Pancreas (tissue), 10 donors: ENCODE results near the gene SCD. TPM values are rescaled to one million over a fixed set of nuclear protein-coding genes. Genes with fewer than 3 reads are reported as not detected.
A peak's percentile ranks its signal among the peaks of the same experiment; 100 is the strongest.

Experiments used
- ATAC-seq, 4 donors: fragments of 200-7000 bp; cut with Tn5 transposase; one replicate each; pipeline versions ENCODE4 v1.8.0 to v1.9.1; 2020; ENCODE audit warnings: mild to moderate bottlenecking in 4 of 4, moderate library complexity in 4 of 4
- DNase-seq, 6 donors: peaks; one replicate each; pipeline ENCODE4 v3.0.0-alpha.2; 2020
- FAIRE-seq: peaks from 2 replicates; lab custom pipeline; 2012; peaks lifted over from hg19 to GRCh38; lab: Jason Lieb, UNC
- H3K27ac ChIP-seq, 4 donors: fragments of 200-600 bp; sonication (generic); 1 replicate in 3 of 4; 2 replicates in 1 of 4; pipeline versions ENCODE4 v1.5.0 to v1.8.0; 2020
- H3K27me3 ChIP-seq, 4 donors: fragments of 200-600 bp; one replicate each; pipeline ENCODE4 v1.8.0; 2021
- H3K36me3 ChIP-seq, 3 donors: fragments of 200-600 bp; sonication (generic) in 1 of 3; one replicate each; pipeline versions ENCODE4 v1.5.0 to v1.8.0; 2020 to 2021
- H3K4me1 ChIP-seq, 3 donors: fragments of 200-600 bp; one replicate each; pipeline ENCODE4 v1.8.0; 2021
- H3K4me3 ChIP-seq, 4 donors: fragments of 200-600 bp; sonication (generic) in 2 of 4; one replicate each; pipeline versions ENCODE4 v1.5.0 to v1.8.0; 2020 to 2021
- H3K9me3 ChIP-seq, 4 donors: fragments of 200-600 bp; one replicate each; pipeline ENCODE4 v1.8.0; 2021
- CTCF ChIP-seq, 4 donors: fragments of 200-600 bp; sonication (generic) in 3 of 4; IDR thresholded peaks; one replicate each; pipeline versions ENCODE4 v1.5.0 to v1.8.0; 2021; ENCODE audit warnings: antibody characterized with exemption in 4 of 4
- WGBS, 2 donors: extraction: QIAGEN DNeasy Blood & Tissue Kit; methylation state at CpG; one replicate each; pipeline ENCODE4 v1.1.7; 2013; 5-methylcytosine and 5-hydroxymethylcytosine counted together
- intact Hi-C, 3 donors: fragments of 100-400 bp; cut with DNase I; formaldehyde crosslinking; loops; one replicate each; pipeline versions ENCODE4 v1.11.1 to v1.14.2; 2022
- polyA plus RNA-seq, 2 donors: library from polyadenylated mRNA; stranded (reverse); fragments of 200-250 nt; gene quantifications; one replicate each; pipeline ENCODE4 v1.2.3, GENCODE V29; 2013
- total RNA-seq, 6 donors: library from RNA; stranded (reverse); fragmentation: NEBNext Ultra II Directional in 4 of 6; extraction: Animal tissue kit (Norgen Biotek cat#: 25700) in 4 of 6; gene quantifications; one replicate each; pipeline versions ENCODE4 v1.2.1 to v1.2.4, GENCODE V29; 2021 to 2023
- donor health status: healthy with polysubstance abuse.
- donor health status: DM: no; HTN: no; CAD: no; lungs with moderate emphysema.
- donor health status: DM: no; HTN: no; CAD: no.
- donor health status: control.
- donor health status: control.
- donor health status: Bipolar disorder and iron deficiency.
- donor health status: DM: yes; HTN: yes; CAD: no.
- donor health status: DM: no; HTN: no; CAD: no.
- donor health status: DM: no; HTN: no; CAD: no.
- donor health status: DM: yes; HTN: yes; CAD: no.

The SCD gene
- total and polyA plus RNA-seq, 8 donors, result 1.9 to 87.6 (median 12.1) TPM

- FAIRE-seq (no peak), DNase-seq (peak; percentile 56 to 90 (median 82)), ATAC-seq (peak; percentile 79 to 93 (median 88))
- peak; percentile 66 to 86 (median 78) for TF ChIP-seq CTCF (IDR thresholded peaks at IDR 0.05)
- Histone ChIP-seq H3K9me3 (no peaks in the 10 kb centered on the region), H3K27me3 (peaks cover 0 to 6% (median 0%) of the 10 kb centered on the region in 4 donors), H3K36me3 (no peaks in the 10 kb centered on the region), H3K4me1 (no peaks in the 10 kb centered on the region), H3K27ac (no peak overlapping the region), H3K4me3 (no peak overlapping the region)
- 50 to 53% methylated on average over 4 of the region's 4 CpGs for WGBS, 2 donors
- intact Hi-C loops, result loop anchor here in 1 of 3 donors (2.0 to 5.0 kb wide), 2 partner anchors 94 to 179 kb away; partner anchors contain the start of gene SEC31B
Measured at GRCh38 chr10:100338434-100339036, 8.5 kb upstream of the SCD start.

DNA sequence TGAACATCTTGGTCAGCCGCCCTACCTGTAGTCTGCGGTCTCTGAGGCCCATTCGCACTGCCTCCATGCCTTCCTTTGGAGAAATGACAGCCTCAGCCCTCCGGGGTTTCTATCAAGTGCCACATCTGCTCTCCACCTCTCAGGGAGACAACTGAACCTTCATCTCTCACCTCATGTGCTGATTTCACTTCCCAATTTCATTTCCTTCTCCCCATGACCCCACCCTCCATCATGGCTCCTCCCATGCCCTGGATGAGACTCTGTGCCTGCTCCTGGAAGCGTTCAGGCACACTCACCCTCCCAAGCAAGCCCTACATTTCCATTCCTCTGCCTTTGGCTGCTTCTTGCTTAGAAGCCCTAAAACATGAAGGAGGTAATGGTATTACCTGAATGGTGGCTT, 7.8 kb upstream of the SCD start:
- ATAC-seq (no peak), DNase-seq (no peak), FAIRE-seq (no peak)
- WGBS, 2 donors, result 41 to 57% methylated on average over 5 of the region's 5 CpGs
- no peak overlapping the region for H3K27ac ChIP-seq
- H3K4me3 ChIP-seq, result no peak overlapping the region
- H3K36me3 ChIP-seq, result no peaks in the 10 kb centered on the region
- no peaks in the 10 kb centered on the region for H3K9me3 ChIP-seq
- intact Hi-C loops, result loop anchor here in 1 of 3 donors (2.0 to 5.0 kb wide), 2 partner anchors 94 to 178 kb away; partner anchors contain the start of gene SEC31B
- no peak for TF ChIP-seq CTCF (IDR thresholded peaks at IDR 0.05)
- H3K27me3 ChIP-seq, result peaks cover 0 to 6% (median 0%) of the 10 kb centered on the region in 4 donors
- H3K4me1 ChIP-seq, result no peaks in the 10 kb centered on the region

DNA sequence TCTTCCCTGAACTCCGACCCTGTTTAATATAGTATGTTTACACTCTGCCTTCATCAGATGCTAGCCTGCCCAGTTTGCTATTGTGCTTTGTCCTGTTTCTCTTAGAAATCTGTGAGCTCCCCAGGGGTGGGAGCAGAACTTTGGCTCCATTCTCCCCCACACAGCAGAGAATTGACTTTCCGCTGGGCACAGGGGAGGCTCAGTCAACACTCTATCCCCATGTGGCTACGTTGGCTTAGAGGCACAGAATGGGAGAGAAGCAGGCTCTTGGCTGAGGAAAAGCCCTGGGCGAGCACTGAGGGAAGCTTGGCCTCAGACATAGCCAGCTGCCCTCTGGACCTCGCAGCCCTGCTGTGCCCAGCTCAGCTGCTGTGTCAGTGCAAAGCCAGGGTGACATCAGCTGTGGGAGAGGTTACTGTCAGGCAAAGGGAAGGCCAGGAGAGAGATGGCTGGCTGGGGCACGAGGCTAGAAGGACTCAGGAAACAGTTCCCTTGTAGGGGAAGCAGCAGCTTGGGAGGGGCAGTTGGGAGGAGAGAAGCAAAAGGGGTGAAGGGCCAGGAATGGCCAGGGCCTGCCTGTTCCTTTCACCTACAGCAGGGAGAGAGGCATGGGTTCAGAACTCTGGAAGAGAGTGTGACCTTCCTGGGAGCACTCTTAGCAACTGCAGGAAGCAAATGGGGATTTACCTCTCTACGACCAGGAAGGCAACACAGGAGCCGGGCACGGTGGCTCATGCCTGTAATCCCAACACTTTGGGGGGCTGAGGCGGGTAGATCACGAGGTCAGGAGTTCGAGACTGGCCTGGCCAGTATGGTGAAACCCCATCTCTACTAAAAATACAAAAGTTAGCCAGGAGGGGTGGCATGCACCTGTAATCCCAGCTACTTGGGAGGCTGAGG, 5.8 kb upstream of the SCD start:
- H3K4me3 ChIP-seq, result no peak overlapping the region
- H3K4me1 ChIP-seq, result no peaks in the 10 kb centered on the region
- no peak for FAIRE-seq
- intact Hi-C loops, result loop anchor here (5.0 to 10.0 kb wide), 3 partner anchors 41 to 184 kb away; partner anchors contain the start of gene NDUFB8 (in 1 of the 3)
- peak in 3 of 4 donors; percentile 9 to 65 (median 31) for ATAC-seq
- H3K9me3 ChIP-seq, result no peaks in the 10 kb centered on the region
- H3K27me3 ChIP-seq, result no peaks in the 10 kb centered on the region
- H3K27ac ChIP-seq, result no peak overlapping the region
- H3K36me3 ChIP-seq, result no peaks in the 10 kb centered on the region
- DNase-seq, result no peak
- WGBS, 2 donors, result 61 to 73% methylated on average over 12 of the region's 12 CpGs
- no peak for TF ChIP-seq CTCF (IDR thresholded peaks at IDR 0.05)

GRCh38 chr10:100341953-100342626, 4.9 kb upstream of the SCD start:
- no peaks in the 10 kb centered on the region for H3K9me3 ChIP-seq
- FAIRE-seq (no peak), ATAC-seq (peak; percentile 53 to 72 (median 70)), DNase-seq (peak in 4 of 6 donors; percentile 34 to 54 (median 42))
- intact Hi-C loops, result loop anchor here (5.0 to 10.0 kb wide), 3 partner anchors 40 to 183 kb away; partner anchors contain the start of gene NDUFB8 (in 1 of the 3)
- H3K27ac ChIP-seq, result no peak overlapping the region
- H3K4me1 ChIP-seq, result no peaks in the 10 kb centered on the region
- peak in 3 of 4 donors; percentile 35 to 53 (median 40) for TF ChIP-seq CTCF (IDR thresholded peaks at IDR 0.05)
- WGBS, 2 donors, result 40 to 44% methylated on average over 9 of the region's 9 CpGs
- no peaks in the 10 kb centered on the region for H3K36me3 ChIP-seq
- no peak overlapping the region for H3K4me3 ChIP-seq
- H3K27me3 ChIP-seq, result no peaks in the 10 kb centered on the region
